ENCODE results near the gene RANBP3.
"Not testable (repeated sequence)": the region's sequence is repeated elsewhere in the genome, so short reads cannot be mapped to it uniquely, and the experiment has no call there.

The RANBP3 gene

DNA sequence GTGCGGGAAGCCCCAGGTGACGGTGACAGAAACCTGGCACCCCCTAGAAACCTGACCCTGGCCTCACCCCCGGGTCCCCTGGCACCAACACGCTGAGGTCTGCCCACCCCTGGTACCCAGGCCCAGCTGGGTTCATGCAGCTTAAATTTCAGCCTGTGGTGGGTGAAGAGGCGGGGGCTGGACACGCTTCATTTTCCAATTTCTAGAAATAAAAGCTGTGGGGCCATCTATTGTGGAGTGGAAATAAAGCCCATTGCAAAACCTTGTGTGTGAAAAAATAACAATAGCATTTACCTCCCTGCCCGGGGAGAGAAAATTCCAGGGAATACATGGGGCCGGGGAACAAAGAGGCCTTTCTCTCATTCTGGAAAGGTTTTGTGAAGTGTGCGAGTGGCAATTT is 100.1 kb downstream of the RANBP3 start:
- DNase-seq: no peak

GRCh38 chr19:5877427-5877826 is 100.5 kb downstream of the RANBP3 start:
- no peak for DNase-seq

- DNase-seq: not testable (repeated sequence)
Measured at GRCh38 chr19:5874496-5874895, 103.4 kb downstream of the RANBP3 start.

DNA sequence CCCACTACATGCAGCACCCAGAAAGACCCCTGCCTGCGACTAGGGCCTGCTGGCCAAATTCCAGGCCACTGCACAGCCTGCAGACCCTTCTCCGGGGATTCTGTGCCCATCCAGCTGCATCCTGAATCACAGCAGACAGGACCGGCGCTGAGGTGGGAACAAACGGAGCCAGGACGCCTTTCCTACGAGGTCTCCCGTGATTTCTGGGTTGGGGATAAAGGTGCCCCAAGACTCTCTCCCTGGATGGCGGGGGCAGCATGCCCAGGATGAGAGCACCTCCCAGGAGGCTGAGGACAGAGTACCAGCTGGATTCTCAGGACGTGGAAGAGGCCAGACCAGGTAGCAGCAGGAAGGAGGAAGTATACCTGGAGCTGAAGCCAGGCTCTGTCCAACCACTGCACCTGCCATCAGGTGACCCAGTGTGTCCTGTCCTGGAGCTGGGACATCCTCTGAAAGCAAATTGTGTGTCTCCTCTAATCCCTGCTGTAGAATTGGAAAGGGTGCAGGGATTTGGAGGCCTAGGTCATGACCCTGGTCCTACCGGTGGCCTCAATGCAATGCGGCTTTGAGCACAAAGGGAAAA is 104.2 kb downstream of the RANBP3 start:
- DNase-seq: no peak

DNA sequence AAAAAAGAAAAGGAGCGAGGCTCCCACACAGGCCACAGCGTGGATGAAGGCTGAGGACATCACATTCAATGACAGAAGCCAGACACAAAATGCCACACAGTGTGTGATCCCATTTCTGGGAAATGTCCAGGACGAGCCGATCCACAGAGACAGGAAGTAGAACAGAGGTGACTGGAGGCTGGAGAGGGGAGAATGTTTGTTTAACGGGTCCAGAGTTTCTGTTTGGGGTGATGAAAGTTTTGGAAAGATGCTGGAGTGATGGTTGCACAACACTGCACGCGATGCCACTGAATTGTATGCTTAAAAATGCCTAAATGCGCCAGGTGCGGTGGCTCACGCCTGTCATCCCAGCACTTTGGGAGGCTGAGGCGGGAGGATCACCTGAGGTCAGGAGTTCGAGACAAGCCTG is 107.0 kb downstream of the RANBP3 start:
- DNase-seq: no peak

- no peak for DNase-seq
Measured at GRCh38 chr19:5867201-5868136, 110.5 kb downstream of the RANBP3 start.

Data from NCI-H187 (cell line).